IMR-90 (cell line): ENCODE data around the gene PNMA1. TPM values are rescaled to one million over a fixed set of nuclear protein-coding genes. Genes with fewer than 3 reads are reported as not detected.

ENCODE experiments used
- ATAC-seq: fragments of 200-7000 bp; cut with Tn5 transposase; 2 replicates; pipeline ENCODE4 v1.9.1; 2020; ENCODE audit warnings: low read depth, mild to moderate bottlenecking, moderate library complexity
- BruUV-seq: library from RNA; stranded (reverse); fragments of 400-500 nt; replicated peaks from 2 replicates; lab custom pipeline; 2021; lab: Mats Ljungman, UMichigan
- CTCF ChIA-PET: fragments of 300-600 bp; formaldehyde crosslinking; extraction: SDS; loops from one replicate; lab custom pipeline; 2021; ENCODE audit warnings: antibody characterized with exemption; lab: Yijun Ruan, JAX
- POLR2A ChIA-PET: fragments of 300-600 bp; sonication (Branson Sonifier 250); formaldehyde crosslinking; loops from one replicate; lab custom pipeline; 2022; ENCODE audit warnings: antibody characterized with exemption; ENCODE audit not compliant: unreplicated experiment; lab: Charles Lee
- DNase-seq: peaks from one replicate; pipeline ENCODE4 v3.0.0; 2013
- H2AFZ ChIP-seq: replicated peaks from 2 replicates; pipeline ENCODE3; 2013; ENCODE audit warnings: low read length, mild to moderate bottlenecking; ENCODE audit not compliant: poor library complexity
- H2AK5ac ChIP-seq: 2 replicates; pipeline ENCODE4 v1.6.1; 2013; ENCODE audit warnings: low read depth, low read length, inconsistent platforms
- H2AK9ac ChIP-seq: replicated peaks from 2 replicates; pipeline ENCODE3; 2013; ENCODE audit warnings: mild to moderate bottlenecking, low read depth, low read length, moderate library complexity; ENCODE audit not compliant: poor library complexity
- H2BK120ac ChIP-seq: 2 replicates; pipeline ENCODE4 v1.6.1; 2013; ENCODE audit warnings: low read depth, low read length, inconsistent platforms
- H2BK15ac ChIP-seq: 3 replicates; pipeline ENCODE4 v1.6.1; 2013; ENCODE audit warnings: low read depth, low read length, inconsistent platforms
- H2BK20ac ChIP-seq: 2 replicates; pipeline ENCODE4 v1.6.1; 2013; ENCODE audit warnings: low read depth, mild to moderate bottlenecking, inconsistent platforms, low read length, moderate library complexity
- H2BK5ac ChIP-seq: 2 replicates; pipeline ENCODE4 v1.6.1; 2013; ENCODE audit warnings: mild to moderate bottlenecking, low read depth, low read length, inconsistent platforms; ENCODE audit not compliant: poor library complexity, severe bottlenecking
- H3K14ac ChIP-seq: replicated peaks from 2 replicates; pipeline ENCODE4 v1.6.1; 2013; ENCODE audit warnings: low read depth, low read length, inconsistent platforms
- H3K18ac ChIP-seq: 2 replicates; pipeline ENCODE4 v1.6.1; 2013; ENCODE audit warnings: low read depth, low read length, control low read depth
- H3K23ac ChIP-seq: 2 replicates; pipeline ENCODE4 v1.6.1; 2013; ENCODE audit warnings: low read depth, low read length, inconsistent platforms
- H3K27ac ChIP-seq: 2 replicates; pipeline ENCODE4 v1.5.1; 2013; ENCODE audit warnings: mild to moderate bottlenecking, control low read depth, low read length; ENCODE audit not compliant: insufficient read depth
- H3K27me3 ChIP-seq: 2 replicates; pipeline ENCODE4 v1.6.1; 2013; ENCODE audit warnings: low read length; ENCODE audit not compliant: control insufficient read depth, insufficient read depth
- H3K36me3 ChIP-seq: 2 replicates; pipeline ENCODE4 v1.6.1; 2013; ENCODE audit warnings: low read length, mixed read lengths; ENCODE audit not compliant: control insufficient read depth, insufficient read depth
- H3K4ac ChIP-seq: 2 replicates; pipeline ENCODE4 v1.6.1; 2013; ENCODE audit warnings: low read depth, low read length, inconsistent platforms
- H3K4me1 ChIP-seq: 2 replicates; pipeline ENCODE4 v1.6.1; 2013; ENCODE audit warnings: low read length, mixed read lengths; ENCODE audit not compliant: control insufficient read depth, insufficient read depth
- H3K4me2 ChIP-seq: 2 replicates; pipeline ENCODE4 v1.6.1; 2013; ENCODE audit warnings: low read depth, mild to moderate bottlenecking, control low read depth, low read length, moderate library complexity
- H3K4me3 ChIP-seq: 2 replicates; pipeline ENCODE4 v1.5.1; 2013; ENCODE audit warnings: low read depth, mild to moderate bottlenecking, control low read depth, low read length, moderate library complexity; ENCODE audit not compliant: insufficient read depth
- H3K56ac ChIP-seq: 2 replicates; pipeline ENCODE4 v1.6.1; 2013; ENCODE audit warnings: low read length, inconsistent platforms; ENCODE audit not compliant: insufficient read depth; ENCODE audit errors: extremely low read depth
- H3K79me1 ChIP-seq, 2 experiments: 2 replicates each; pipeline ENCODE4 v1.6.1; 2013; ENCODE audit warnings: low read length in 2 of 2, inconsistent platforms in 1 of 2, low read depth in 1 of 2
- H3K9ac ChIP-seq: 2 replicates; pipeline ENCODE4 v1.6.1; 2013; ENCODE audit warnings: low read depth, low read length, control low read depth
- H3K9me1 ChIP-seq: 2 replicates; pipeline ENCODE4 v1.6.1; 2013; ENCODE audit warnings: low read length, inconsistent platforms; ENCODE audit not compliant: insufficient read depth
- H3K9me3 ChIP-seq: 2 replicates; pipeline ENCODE4 v1.6.1; 2013; ENCODE audit warnings: low read length; ENCODE audit not compliant: control insufficient read depth, insufficient read depth
- H4K20me1 ChIP-seq: 2 replicates; pipeline ENCODE4 v1.6.1; 2013; ENCODE audit warnings: low read length, inconsistent platforms; ENCODE audit not compliant: insufficient read depth
- H4K5ac ChIP-seq: 2 replicates; pipeline ENCODE4 v1.6.1; 2013; ENCODE audit warnings: mild to moderate bottlenecking, low read depth, low read length, control low read depth
- H4K8ac ChIP-seq, 2 experiments: 2 replicates each; pipeline ENCODE4 v1.6.1; 2013; ENCODE audit warnings: low read depth in 2 of 2, low read length in 2 of 2, control low read depth in 1 of 2, inconsistent platforms in 1 of 2
- H4K91ac ChIP-seq: 2 replicates; pipeline ENCODE4 v1.6.1; 2013; ENCODE audit warnings: low read depth, low read length, inconsistent platforms; ENCODE audit not compliant: insufficient read depth
- BHLHE40 ChIP-seq: fragments of 150-350 bp; IDR thresholded peaks from 2 replicates; pipeline ENCODE4 v1.6.1; 2016; ENCODE audit warnings: mild to moderate bottlenecking, low read depth, low read length
- CEBPB ChIP-seq: IDR thresholded peaks from 2 replicates; pipeline ENCODE4 v1.6.1; 2012; ENCODE audit warnings: low read depth, low read length, improper control_type of control experiment
- CHD1 ChIP-seq: IDR thresholded peaks from 2 replicates; pipeline ENCODE4 v1.6.1; 2012; ENCODE audit warnings: low read depth, low read length, improper control_type of control experiment
- FOS ChIP-seq: fragments of 150-350 bp; IDR thresholded peaks from 2 replicates; pipeline ENCODE4 v1.6.1; 2016; ENCODE audit warnings: low read depth, low read length
- MAFK ChIP-seq: IDR thresholded peaks from 2 replicates; pipeline ENCODE4 v1.6.1; 2012; ENCODE audit warnings: low read depth, low read length, improper control_type of control experiment
- MAZ ChIP-seq: IDR thresholded peaks from 2 replicates; pipeline ENCODE4 v1.6.1; 2012; ENCODE audit warnings: low read depth, mild to moderate bottlenecking, low read length, improper control_type of control experiment, moderate library complexity, borderline replicate concordance
- NFE2L2 ChIP-seq: fragments of 150-350 bp; IDR thresholded peaks from 2 replicates; pipeline ENCODE4 v1.6.1; 2016; ENCODE audit warnings: low read depth, mild to moderate bottlenecking, low read length
- POLR2A ChIP-seq: IDR thresholded peaks from 2 replicates; pipeline ENCODE4 v1.6.1; 2012; ENCODE audit warnings: mild to moderate bottlenecking, low read depth, low read length
- RAD21 ChIP-seq: IDR thresholded peaks from 2 replicates; pipeline ENCODE4 v1.6.1; 2012; ENCODE audit warnings: low read length, improper control_type of control experiment
- RCOR1 ChIP-seq: IDR thresholded peaks from 2 replicates; pipeline ENCODE4 v1.6.1; 2012; ENCODE audit warnings: mild to moderate bottlenecking, low read length, improper control_type of control experiment; ENCODE audit not compliant: insufficient replicate concordance
- RFX5 ChIP-seq: IDR thresholded peaks from 2 replicates; pipeline ENCODE4 v1.8.0; 2012; ENCODE audit warnings: low read depth, mild to moderate bottlenecking, low read length, moderate library complexity
- SMC3 ChIP-seq: fragments of 150-350 bp; IDR thresholded peaks from 2 replicates; pipeline ENCODE4 v1.6.1; 2016; ENCODE audit warnings: low read depth, mild to moderate bottlenecking, antibody characterized with exemption, low read length, moderate library complexity
- WGBS, 2 experiments: methylation state at CpG; one replicate each; pipeline versions ENCODE4 v1.1.5 to v1.1.7; 2013; ENCODE audit warnings: missing lambda C conversion rate in 2 of 2; ENCODE audit not compliant: insufficient read length in 1 of 2; ENCODE audit errors: extremely low coverage in 2 of 2; 5-methylcytosine and 5-hydroxymethylcytosine counted together
- dilution Hi-C: fragments of 300-500 bp; cut with HindIII; formaldehyde crosslinking; loops from one replicate; pipeline ENCODE4 v1.14.3; 2018; ENCODE audit warnings: low sequenced_read_pairs; ENCODE audit not compliant: unreplicated experiment
- in situ Hi-C: fragments of 300-500 bp; cut with MboI; formaldehyde crosslinking; loops from 3 replicates; pipeline ENCODE4 v1.14.3; 2019; ENCODE audit warnings: low sequenced_read_pairs, inconsistent platforms, mixed read lengths
- intact Hi-C: fragments of 100-400 bp; cut with micrococcal nuclease; formaldehyde crosslinking; loops from 2 replicates; pipeline ENCODE4 v1.10.0; 2022
- polyA plus RNA-seq, 3 experiments: library from polyadenylated mRNA; depleted of rRNA; stranded (reverse); fragments of >200 nt; gene quantifications; 2 replicates each; pipeline ENCODE4 v1.2.3, GENCODE V29; 2012; ENCODE audit warnings: low replicate concordance in 1 of 3
- total RNA-seq: library from RNA; depleted of rRNA; stranded (reverse); fragments of >200 nt; gene quantifications from 2 replicates; pipeline ENCODE4 v1.2.3, GENCODE V29; 2012
- TF ChIP-seq, protein P1 (sequence below): fragments of 150-350 bp; IDR thresholded peaks from 2 replicates; pipeline ENCODE4 v1.6.1; 2017; ENCODE audit warnings: mild to moderate bottlenecking, antibody characterized with exemption, low read length, low read depth
- TF ChIP-seq, protein P2 (sequence below): conservative IDR thresholded peaks from 2 replicates; pipeline ENCODE4 v1.5.1; 2012; ENCODE audit warnings: mild to moderate bottlenecking, low read depth, low read length, improper control_type of control experiment
- TF ChIP-seq, protein P3 (sequence below): fragments of 150-350 bp; IDR thresholded peaks from 2 replicates; pipeline ENCODE4 v1.6.1; 2016; ENCODE audit warnings: low read depth, mild to moderate bottlenecking, low read length, moderate library complexity, borderline replicate concordance

Gene PNMA1
- total and polyA plus RNA-seq, 2 of the 4 experiments (the other 2 are of a cell fraction): 6.5 to 28.2 TPM

DNA sequence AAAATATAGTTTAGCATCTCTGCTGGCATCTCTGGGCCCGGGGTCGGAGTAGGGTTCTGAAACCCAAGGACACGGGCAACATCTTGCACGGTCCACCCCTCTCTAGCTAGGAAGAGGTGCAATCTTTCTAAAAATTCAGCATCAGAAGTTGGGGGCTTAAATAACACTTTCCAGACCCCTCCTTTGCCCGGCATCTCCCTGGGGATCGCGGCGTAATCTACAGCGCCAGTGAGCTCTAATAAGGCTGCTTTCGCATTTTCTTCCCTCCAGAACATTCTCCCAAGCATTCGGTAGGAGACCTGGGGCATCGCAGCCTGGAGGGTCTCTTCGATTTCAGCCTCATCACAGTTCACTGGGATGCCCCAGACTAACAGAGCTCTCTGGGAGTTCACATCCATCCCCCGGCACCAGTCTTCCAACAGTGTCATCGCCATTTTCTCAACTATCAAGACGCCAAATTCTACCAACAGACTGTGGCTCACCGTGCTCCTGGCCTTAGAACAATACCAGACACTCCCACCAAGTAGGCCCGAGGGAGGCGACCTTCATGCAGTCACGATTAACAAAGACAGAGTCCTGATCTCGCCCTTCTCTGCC, 880 bp downstream of the PNMA1 start:
- Histone ChIP-seq H4K5ac (peak overlapping the region; percentile 7), H2BK20ac (peak overlapping the region; percentile 67), H2AFZ (peak overlapping the region; percentile 97), H3K23ac (peak overlapping the region; percentile 100), H3K79me1 (peaks cover 22 to 67% of the 10 kb centered on the region in 2 experiments), H4K8ac (peak overlapping the region; percentile 65 to 90; a peak in 3 of 4 replicates), H4K91ac (peak overlapping the region; percentile 88), H3K27me3 (no peaks in the 10 kb centered on the region), H3K4ac (peak overlapping the region; percentile 97), H3K9me3 (no peaks in the 10 kb centered on the region), H3K4me1 (peaks cover 16% of the 10 kb centered on the region), H3K4me2 (peak overlapping the region; percentile 97), H2BK120ac (peak overlapping the region; percentile 84), H3K14ac (peak overlapping the region; percentile 99), H3K56ac (peak overlapping the region; percentile 98), H2BK5ac (peak overlapping the region; percentile 86), H2AK5ac (peak overlapping the region; percentile 93), H3K27ac (peak overlapping the region; percentile 94), H3K18ac (peak overlapping the region; percentile 21), H3K36me3 (peaks cover 18% of the 10 kb centered on the region), H4K20me1 (peaks cover 47% of the 10 kb centered on the region), H3K9me1 (peaks cover 13% of the 10 kb centered on the region), H2BK15ac (peak overlapping the region; percentile 68; the same call in 1 of the 3 replicates), H3K9ac (peak overlapping the region; percentile 93), H3K4me3 (peak overlapping the region; percentile 72), H2AK9ac (peak overlapping the region; percentile 99)
- DNase-seq: no peak
- intact Hi-C loops: no loop called here
- BruUV-seq: TSS peak; percentile 25
- ATAC-seq: no peak; the same call in 1 of the 2 replicates
- ChIA-PET POLR2A (interaction anchor here (0.7 kb wide), 1 partner anchor 38 kb away, joined by 3 read pairs; no protein-coding TSS in a partner anchor), CTCF (interaction anchor here (0.6 kb wide), 1 partner anchor 40 kb away, joined by 3 read pairs; no protein-coding TSS in a partner anchor)
- in situ Hi-C loops: no loop called here
- WGBS, 2 experiments: 1% methylated on average over 13 of the region's 21 CpGs; no CpG with 5 or more reads in 1 of the 2 experiments
- dilution Hi-C loops: no loop called here
- TF ChIP-seq POLR2A (no peak), RAD21 (no peak), RCOR1 (no peak), NFE2L2 (no peak), RFX5 (no peak), CHD1 (no peak), MAFK (no peak), SMC3 (no peak), FOS (no peak), CEBPB (no peak), MAZ (no peak), BHLHE40 (no peak)
- TF ChIP-seq, protein P1, sequence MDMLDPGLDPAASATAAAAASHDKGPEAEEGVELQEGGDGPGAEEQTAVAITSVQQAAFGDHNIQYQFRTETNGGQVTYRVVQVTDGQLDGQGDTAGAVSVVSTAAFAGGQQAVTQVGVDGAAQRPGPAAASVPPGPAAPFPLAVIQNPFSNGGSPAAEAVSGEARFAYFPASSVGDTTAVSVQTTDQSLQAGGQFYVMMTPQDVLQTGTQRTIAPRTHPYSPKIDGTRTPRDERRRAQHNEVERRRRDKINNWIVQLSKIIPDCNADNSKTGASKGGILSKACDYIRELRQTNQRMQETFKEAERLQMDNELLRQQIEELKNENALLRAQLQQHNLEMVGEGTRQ: no peak
- TF ChIP-seq, protein P2, sequence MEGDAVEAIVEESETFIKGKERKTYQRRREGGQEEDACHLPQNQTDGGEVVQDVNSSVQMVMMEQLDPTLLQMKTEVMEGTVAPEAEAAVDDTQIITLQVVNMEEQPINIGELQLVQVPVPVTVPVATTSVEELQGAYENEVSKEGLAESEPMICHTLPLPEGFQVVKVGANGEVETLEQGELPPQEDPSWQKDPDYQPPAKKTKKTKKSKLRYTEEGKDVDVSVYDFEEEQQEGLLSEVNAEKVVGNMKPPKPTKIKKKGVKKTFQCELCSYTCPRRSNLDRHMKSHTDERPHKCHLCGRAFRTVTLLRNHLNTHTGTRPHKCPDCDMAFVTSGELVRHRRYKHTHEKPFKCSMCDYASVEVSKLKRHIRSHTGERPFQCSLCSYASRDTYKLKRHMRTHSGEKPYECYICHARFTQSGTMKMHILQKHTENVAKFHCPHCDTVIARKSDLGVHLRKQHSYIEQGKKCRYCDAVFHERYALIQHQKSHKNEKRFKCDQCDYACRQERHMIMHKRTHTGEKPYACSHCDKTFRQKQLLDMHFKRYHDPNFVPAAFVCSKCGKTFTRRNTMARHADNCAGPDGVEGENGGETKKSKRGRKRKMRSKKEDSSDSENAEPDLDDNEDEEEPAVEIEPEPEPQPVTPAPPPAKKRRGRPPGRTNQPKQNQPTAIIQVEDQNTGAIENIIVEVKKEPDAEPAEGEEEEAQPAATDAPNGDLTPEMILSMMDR: no peak
- TF ChIP-seq, protein P3, sequence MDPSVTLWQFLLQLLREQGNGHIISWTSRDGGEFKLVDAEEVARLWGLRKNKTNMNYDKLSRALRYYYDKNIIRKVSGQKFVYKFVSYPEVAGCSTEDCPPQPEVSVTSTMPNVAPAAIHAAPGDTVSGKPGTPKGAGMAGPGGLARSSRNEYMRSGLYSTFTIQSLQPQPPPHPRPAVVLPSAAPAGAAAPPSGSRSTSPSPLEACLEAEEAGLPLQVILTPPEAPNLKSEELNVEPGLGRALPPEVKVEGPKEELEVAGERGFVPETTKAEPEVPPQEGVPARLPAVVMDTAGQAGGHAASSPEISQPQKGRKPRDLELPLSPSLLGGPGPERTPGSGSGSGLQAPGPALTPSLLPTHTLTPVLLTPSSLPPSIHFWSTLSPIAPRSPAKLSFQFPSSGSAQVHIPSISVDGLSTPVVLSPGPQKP: no peak
